DOHH2 (cell line): ENCODE results near the gene WDR64.

Experiments
- CTCF ChIP-seq: fragments of 200-600 bp; sonication (generic); IDR thresholded peaks from one replicate; pipeline ENCODE4 v1.5.1; 2014; ENCODE audit warnings: antibody characterized with exemption, mild to moderate bottlenecking, low read depth, low read length; ENCODE audit not compliant: poor library complexity, severe bottlenecking
- EZH2phosphoT487 ChIP-seq: fragments of 200-600 bp; sonication (generic); IDR thresholded peaks from 2 replicates; pipeline ENCODE4 v1.6.1; 2017; ENCODE audit warnings: borderline replicate concordance, mild to moderate bottlenecking, antibody characterized with exemption, low read length, moderate library complexity, mixed read lengths

DNA sequence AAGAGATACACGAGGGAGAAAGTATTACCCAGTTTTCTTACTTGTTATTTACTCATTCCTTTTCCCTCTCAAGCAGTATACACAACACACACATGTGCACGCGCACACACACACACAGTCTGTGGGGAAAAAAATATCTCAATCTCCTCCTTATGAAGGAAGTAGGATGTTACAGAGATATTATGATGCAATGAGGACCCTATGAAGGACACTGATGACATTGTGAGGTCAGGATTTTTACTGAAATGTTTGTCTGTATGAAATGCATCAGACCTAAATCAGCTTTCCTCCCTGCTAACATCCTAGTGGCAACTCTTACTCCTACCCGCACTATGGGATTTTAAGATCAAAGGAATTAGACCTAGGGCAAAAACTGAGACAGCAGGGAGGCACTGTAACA, at the start of gene WDR64:
- TF ChIP-seq CTCF (no peak), EZH2phosphoT487 (no peak)
